HG03439 (cell line): ENCODE data around the gene GYPC.

Experiments
- ATAC-seq: cut with Tn5 transposase; IDR thresholded peaks from one replicate; pipeline ENCODE4 v1.9.1; 2021; ENCODE audit warnings: mild to moderate bottlenecking, moderate library complexity; ENCODE audit not compliant: unreplicated experiment

The GYPC gene

GRCh38 chr2:126723281-126723815, 67.4 kb downstream of the GYPC start:
- ATAC-seq: no peak

GRCh38 chr2:126725580-126725979, 69.6 kb downstream of the GYPC start:
- no peak for ATAC-seq

- ATAC-seq: no peak
These were observed 73.9 kb downstream of the GYPC start for GRCh38 chr2:126729896-126730295.

GRCh38 chr2:126730655-126731054, 74.7 kb downstream of the GYPC start:
- no peak for ATAC-seq

GRCh38 chr2:126731353-126731752, 75.4 kb downstream of the GYPC start:
- no peak for ATAC-seq

GRCh38 chr2:126732682-126733245, 76.8 kb downstream of the GYPC start:
- no peak for ATAC-seq

GRCh38 chr2:126733795-126734194, 77.8 kb downstream of the GYPC start:
- no peak for ATAC-seq

DNA sequence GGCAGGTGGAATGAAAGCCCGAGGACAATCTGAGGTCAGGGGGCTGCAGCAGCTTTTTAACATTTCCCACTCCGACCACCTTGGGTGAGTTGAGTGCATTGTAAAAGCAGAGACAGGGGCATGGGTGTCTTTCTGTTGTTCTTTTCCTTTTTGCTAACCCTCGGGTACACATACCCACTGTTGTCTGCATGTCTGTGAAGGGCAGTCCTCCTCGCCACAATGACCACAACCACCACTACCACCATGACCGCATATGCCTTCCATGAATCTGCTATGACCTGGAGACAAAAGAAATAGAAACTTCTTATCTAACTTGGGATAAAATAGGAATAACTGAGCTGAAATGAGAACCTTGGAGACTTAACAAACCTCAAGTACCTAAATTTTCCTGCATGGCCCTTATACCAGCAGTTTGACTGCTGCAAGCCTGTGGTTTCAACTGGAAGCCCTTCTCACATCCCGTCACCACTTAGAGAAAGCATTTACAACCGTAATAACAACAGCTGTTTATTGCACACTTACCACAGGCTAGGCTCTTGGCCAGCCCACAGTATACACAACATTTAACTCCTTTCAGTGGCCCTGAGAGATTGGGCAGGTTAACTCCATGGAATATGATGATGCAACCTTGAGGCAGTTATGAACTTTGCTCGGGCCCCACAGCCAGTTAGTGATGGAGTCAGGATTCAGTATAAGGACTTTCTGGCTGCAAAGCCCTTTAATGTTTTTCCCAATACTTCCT, 80.3 kb downstream of the GYPC start:
- no peak for ATAC-seq

GRCh38 chr2:126739141-126739540, 83.2 kb downstream of the GYPC start:
- ATAC-seq: no peak

GRCh38 chr2:126744640-126745039, 88.7 kb downstream of the GYPC start:
- ATAC-seq: no peak
